Activated naive CD4-positive, alpha-beta T cell treated with anti-CD3 and anti-CD28 coated beads, Interleukin-2, amount 50 U/mL, for 72 hours (primary cell): ENCODE results near the gene CDCA7L. TPM values are rescaled to one million over a fixed set of nuclear protein-coding genes. Genes with fewer than 3 reads are reported as not detected.
"Not testable (repeated sequence)": the region's sequence is repeated elsewhere in the genome, so short reads cannot be mapped to it uniquely, and the experiment has no call there.

ENCODE experiments used
- ATAC-seq, 2 donors: fragments of 150-1000 bp; cut with Tn5 transposase; 2 replicates each; pipeline ENCODE4 v1.10.0; 2021; ENCODE audit warnings: mild to moderate bottlenecking in 2 of 2, moderate library complexity in 2 of 2
- DNase-seq, 2 donors: peaks; one replicate each; pipeline ENCODE4 v3.0.0; 2021 to 2022; ENCODE audit warnings: low spot score in 2 of 2
- H3K27ac Mint-ChIP-seq, 2 donors: one replicate each; pipeline ENCODE4 v1.8.0; 2022; ENCODE audit warnings: mild to moderate bottlenecking in 2 of 2, mixed read lengths in 2 of 2
- H3K36me3 Mint-ChIP-seq, 2 donors: one replicate each; pipeline ENCODE4 v1.8.0; 2022; ENCODE audit warnings: mixed read lengths in 2 of 2
- H3K9me3 Mint-ChIP-seq, 2 donors: one replicate each; pipeline ENCODE4 v1.8.0; 2022; ENCODE audit warnings: mixed read lengths in 2 of 2
- total RNA-seq, 2 donors: library from RNA; stranded (reverse); gene quantifications; one replicate each; pipeline ENCODE4 v1.2.3, GENCODE V29; 2022

CDCA7L gene
- total RNA-seq, 2 donors from 2014 or later: 81.0 to 92.3 TPM

GRCh38 chr7:21893401-21893800 is 52.3 kb downstream of the CDCA7L start:
- H3K9me3 Mint-ChIP-seq: peaks cover 4 to 7% of the 10 kb centered on the region in 2 donors
- peaks cover 9 to 36% of the 10 kb centered on the region in 2 donors for H3K36me3 Mint-ChIP-seq
- no peak for ATAC-seq
- DNase-seq: no peak
- H3K27ac Mint-ChIP-seq: no peak overlapping the region

GRCh38 chr7:21891291-21891690 is 54.4 kb downstream of the CDCA7L start:
- peaks cover 0 to 19% of the 10 kb centered on the region in 2 donors for H3K36me3 Mint-ChIP-seq

DNA sequence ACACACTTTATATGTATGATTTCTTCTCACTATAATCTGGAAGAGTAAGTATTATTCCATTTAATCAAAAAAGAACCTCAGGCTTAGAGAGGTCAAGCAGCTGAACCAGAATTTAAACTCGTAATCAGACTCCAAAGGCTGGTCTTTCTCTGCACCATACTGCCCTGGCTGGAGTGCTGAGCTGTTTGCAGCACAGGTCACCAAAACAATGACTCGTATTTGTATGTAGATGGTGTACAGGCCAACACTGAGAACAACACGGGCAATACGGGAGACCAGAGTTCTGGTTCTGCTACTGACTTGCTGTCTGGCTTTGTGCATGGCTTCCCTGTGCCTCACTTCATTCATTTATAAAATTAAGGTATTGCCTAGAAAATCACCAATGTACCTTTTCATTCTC is 57.9 kb downstream of the CDCA7L start:
- Mint-ChIP-seq H3K36me3 (no peaks in the 10 kb centered on the region), H3K9me3 (no peaks in the 10 kb centered on the region), H3K27ac (no peak overlapping the region)
- DNase-seq (no peak), ATAC-seq (no peak)

More at GRCh38 chr7:21891291-21891690, 54.4 kb downstream of the CDCA7L start:
- no peaks in the 10 kb centered on the region for H3K9me3 Mint-ChIP-seq
- H3K27ac Mint-ChIP-seq: no peak overlapping the region
- DNase-seq: no peak
- no peak for ATAC-seq

DNA sequence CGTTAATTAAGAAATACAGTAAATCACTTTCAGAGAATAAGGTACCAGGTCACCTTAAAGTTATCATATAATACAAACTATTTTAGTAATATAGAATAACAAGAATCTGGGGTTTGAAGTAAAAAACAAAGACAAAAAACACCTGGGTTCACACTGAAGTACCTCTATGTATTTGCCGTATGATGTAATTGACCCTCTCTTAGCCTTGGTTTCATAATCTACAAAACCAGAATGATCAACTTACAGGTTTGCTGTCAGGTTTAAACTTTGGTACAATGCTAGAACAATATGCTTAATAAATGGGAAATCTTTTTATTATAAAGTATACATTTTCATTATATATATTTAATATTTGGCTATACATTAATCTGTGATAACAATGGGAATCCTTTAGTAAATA is 58.3 kb downstream of the CDCA7L start:
- no peaks in the 10 kb centered on the region for H3K9me3 Mint-ChIP-seq
- DNase-seq (no peak), ATAC-seq (no peak)
- no peaks in the 10 kb centered on the region for H3K36me3 Mint-ChIP-seq
- H3K27ac Mint-ChIP-seq: no peak overlapping the region

DNA sequence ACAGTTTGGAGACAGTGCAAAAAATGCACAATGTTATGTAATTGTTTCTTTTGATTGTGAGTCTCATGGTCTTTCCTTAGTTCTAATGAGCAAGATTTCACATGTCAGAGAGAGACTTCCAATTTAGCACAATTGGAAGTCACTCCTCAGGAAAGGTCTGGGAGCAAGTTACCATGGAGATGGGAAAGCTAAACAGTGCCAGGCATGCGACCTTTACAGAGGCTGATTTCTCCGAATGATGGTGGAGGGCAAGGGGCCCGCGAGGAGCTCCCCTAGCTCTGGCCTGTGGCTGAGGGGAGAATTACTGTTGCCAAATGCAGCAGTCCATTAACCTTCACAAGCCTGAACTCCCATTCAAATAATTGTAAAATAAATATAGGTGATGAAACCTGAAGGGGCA is 59.3 kb downstream of the CDCA7L start:
- ATAC-seq (no peak), DNase-seq (no peak)
- Mint-ChIP-seq H3K27ac (no peak overlapping the region), H3K36me3 (no peaks in the 10 kb centered on the region), H3K9me3 (no peaks in the 10 kb centered on the region)

DNA sequence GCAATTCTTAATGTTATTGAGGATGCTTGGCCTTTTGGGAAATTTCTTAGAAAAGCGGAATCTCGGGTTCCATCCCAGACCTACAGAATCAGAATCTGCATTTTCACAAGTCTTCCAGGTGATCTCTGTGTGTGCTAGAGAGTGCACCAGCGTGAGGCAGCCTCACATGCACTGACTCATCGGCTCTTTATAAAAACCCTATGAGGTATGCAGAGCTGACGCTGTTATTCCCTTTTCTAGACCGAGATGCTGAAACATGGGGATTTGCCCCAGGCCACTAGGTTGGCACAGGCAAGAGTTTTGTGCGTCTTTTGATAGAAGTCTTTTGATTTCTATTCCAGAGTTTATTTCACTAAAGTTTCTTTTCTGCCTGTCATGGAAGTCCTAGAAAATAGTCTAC is 61.2 kb downstream of the CDCA7L start:
- H3K9me3 Mint-ChIP-seq: no peaks in the 10 kb centered on the region
- no peak for ATAC-seq
- no peaks in the 10 kb centered on the region for H3K36me3 Mint-ChIP-seq
- DNase-seq: no peak
- no peak overlapping the region for H3K27ac Mint-ChIP-seq

DNA sequence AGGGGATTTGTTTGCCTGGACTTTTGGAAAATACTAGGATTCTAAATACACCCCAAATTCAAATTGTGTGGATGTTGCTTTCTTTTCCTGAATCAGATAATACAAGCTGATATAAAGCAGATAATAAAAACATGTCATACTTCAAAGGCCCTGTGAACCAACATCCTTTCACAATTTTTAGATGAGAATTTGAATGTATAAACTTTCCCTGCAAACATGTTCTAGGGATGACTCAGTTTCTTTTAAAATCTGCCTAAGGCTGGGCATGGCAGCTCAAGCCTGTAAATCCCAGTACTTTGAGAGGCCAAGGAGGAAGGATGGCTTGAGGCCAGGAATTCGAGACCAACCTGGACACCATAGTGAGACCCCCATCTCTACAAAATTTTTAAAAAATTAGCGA is 62.2 kb downstream of the CDCA7L start:
- not testable (repeated sequence) for H3K9me3 Mint-ChIP-seq, H3K36me3 Mint-ChIP-seq, DNase-seq, ATAC-seq, H3K27ac Mint-ChIP-seq

DNA sequence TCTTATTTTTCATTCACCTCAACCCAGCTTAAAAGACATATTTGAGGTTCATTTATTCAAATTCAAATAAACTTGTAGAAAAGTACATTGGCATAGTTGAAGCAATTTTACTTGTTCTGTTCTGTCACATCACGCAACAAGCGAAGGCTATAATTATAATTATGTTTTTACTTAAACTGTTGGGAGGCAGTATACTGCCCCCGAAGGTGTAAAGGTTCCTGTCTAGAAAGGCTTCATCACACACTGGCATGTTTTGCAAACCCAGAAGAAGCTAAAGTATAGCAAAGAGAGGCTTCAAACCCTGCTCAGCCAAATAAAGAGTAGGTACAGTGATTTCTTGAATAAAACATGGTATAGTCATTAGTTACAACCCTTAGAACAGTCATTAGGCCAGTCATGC is 62.6 kb downstream of the CDCA7L start:
- no peak for DNase-seq
- Mint-ChIP-seq H3K36me3 (peaks cover 0 to 8% of the 10 kb centered on the region in 2 donors), H3K9me3 (no peaks in the 10 kb centered on the region), H3K27ac (no peak overlapping the region)
- no peak for ATAC-seq

DNA sequence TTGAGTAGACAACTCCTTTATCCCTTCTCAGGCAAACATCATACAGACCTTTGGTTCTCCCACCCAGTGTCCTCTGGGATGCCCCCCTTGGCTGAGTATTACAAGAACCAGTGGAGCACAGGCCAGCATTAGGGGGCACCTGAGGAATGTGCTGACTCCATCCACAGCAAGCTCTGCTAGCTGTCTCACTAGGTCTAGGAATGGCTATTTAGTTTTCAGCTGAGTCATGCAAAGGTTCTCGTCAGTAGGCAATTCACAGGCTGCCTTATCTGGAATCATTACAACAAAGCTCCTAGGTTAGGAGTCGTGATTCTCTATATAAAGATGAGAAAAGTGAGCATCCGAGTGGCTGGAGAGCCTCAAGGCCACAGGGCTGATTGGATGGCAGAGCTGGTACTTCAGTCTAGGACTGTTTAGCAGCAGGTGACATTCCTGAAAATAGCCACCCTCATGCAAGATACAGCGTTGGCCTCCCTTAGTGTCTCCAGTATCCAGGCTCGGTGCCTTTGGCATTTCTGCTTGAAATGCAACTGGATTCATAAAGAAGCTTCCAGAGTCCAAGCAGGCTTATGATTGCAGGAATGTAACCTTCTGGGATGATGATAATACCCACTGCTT is 75.8 kb downstream of the CDCA7L start:
- ATAC-seq (no peak), DNase-seq (no peak)
- H3K27ac Mint-ChIP-seq: no peak overlapping the region
- H3K36me3 Mint-ChIP-seq: no peaks in the 10 kb centered on the region
- H3K9me3 Mint-ChIP-seq: no peaks in the 10 kb centered on the region

DNA sequence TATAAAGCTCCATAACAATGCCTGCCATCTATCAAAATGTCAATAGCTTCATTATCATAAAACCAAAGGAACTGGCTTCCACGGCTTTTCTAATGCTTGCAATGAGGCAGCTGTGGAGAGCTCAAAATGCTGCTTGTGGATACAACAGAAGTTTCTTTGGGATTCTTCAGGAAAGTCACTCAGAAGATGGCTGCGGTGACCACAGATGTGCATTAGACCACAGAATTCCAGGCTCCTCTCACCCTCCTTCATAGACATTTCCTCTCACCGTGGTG is 77.2 kb downstream of the CDCA7L start:
- no peak overlapping the region for H3K27ac Mint-ChIP-seq
- DNase-seq (no peak), ATAC-seq (no peak)
- no peaks in the 10 kb centered on the region for H3K9me3 Mint-ChIP-seq
- no peaks in the 10 kb centered on the region for H3K36me3 Mint-ChIP-seq

DNA sequence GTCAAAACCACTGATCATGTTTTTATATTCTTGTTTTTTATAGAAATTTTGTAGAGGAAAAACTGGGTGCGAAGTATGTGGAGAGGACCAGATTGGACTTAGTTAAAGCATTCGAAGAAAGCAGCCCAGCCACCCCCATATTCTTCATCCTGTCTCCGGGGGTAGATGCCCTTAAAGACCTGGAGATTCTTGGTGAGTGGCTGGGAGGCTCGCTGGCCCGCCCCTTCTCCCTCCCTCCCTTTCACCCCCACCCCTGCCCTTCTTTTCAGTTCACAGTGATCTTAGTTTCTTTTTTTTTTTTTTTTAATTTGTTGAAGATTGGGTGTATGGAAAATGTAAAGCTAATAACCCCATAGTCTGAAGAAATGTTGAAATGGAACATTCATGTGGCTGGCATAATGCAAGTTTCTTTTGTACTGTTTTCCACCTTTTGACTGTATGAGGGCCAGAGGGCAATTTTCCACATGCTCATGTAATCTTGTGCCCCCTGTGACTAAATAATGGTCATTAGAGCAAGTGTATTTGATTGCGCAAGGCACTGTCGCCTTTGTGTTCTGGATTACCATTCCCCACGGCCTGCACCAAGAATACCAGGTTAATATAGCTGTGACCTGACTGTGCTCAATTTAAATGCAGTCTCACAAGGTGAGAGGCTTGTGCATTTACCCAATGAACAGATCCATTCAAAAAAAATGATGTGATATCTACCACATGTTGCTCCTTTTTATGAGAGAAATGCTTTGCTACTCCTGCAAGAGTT is 77.7 kb downstream of the CDCA7L start:
- no peaks in the 10 kb centered on the region for H3K36me3 Mint-ChIP-seq
- no peak for DNase-seq
- no peaks in the 10 kb centered on the region for H3K9me3 Mint-ChIP-seq
- no peak for ATAC-seq
- no peak overlapping the region for H3K27ac Mint-ChIP-seq

GRCh38 chr7:21867226-21867625 is 78.5 kb downstream of the CDCA7L start:
- H3K27ac Mint-ChIP-seq: no peak overlapping the region
- no peaks in the 10 kb centered on the region for H3K9me3 Mint-ChIP-seq
- ATAC-seq (no peak), DNase-seq (no peak)
- H3K36me3 Mint-ChIP-seq: no peaks in the 10 kb centered on the region

- Mint-ChIP-seq H3K9me3 (no peaks in the 10 kb centered on the region), H3K36me3 (no peaks in the 10 kb centered on the region), H3K27ac (no peak overlapping the region)
- DNase-seq: no peak
- no peak for ATAC-seq
Measured at GRCh38 chr7:21866731-21867130, 79.0 kb downstream of the CDCA7L start.

DNA sequence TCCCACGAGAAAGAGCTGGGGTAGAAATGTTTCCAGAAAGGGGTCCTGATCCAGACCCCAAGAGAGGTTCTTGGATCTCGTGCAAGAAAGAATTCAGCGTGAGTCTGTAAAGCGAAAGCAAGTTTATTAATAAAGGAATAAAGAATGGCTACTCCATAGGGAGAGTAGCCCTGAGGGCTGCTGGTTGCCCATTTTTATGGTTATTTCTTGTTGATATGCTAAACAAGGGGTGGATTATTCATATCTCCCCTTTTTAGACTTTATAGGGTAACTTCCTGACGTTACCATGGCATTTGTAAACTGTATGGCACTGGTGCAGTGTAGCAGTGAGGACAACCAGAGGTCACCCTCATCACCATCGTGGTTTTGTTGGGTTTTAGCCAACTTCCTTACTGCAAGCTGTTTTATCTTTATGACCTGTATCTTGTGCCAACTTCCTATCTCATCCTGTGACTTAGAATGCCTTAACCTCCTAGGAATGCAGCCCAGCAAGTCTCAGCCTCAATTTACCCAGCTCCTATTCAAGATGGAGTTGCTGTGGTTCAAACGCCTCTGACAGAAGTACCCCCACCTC is 80.0 kb downstream of the CDCA7L start:
- peak overlapping the region in 1 of 2 donors; percentile 60 for H3K27ac Mint-ChIP-seq
- DNase-seq, H3K36me3 Mint-ChIP-seq, H3K9me3 Mint-ChIP-seq, ATAC-seq: not testable (repeated sequence)

DNA sequence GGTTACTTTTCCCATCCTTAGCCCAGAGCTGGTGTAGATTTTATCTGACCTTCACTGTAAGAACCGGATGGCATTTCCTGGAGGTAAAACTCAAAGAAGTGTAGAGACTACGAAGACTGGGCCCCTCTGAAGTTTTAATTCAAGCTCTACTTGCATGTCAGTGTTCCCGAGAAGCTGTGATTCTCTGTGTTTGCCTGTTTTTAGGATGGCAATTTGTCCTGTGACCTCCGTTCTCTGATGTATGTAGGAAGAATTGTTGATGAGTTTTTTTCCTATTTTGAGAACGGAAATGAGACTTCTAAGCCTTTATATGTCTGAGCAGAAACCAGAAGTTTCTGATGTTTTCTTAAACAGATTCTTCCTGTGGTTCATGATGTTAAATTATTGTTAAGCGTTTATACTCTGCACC is 94.1 kb downstream of the CDCA7L start:
- DNase-seq (no peak), ATAC-seq (no peak)
- Mint-ChIP-seq H3K27ac (peak overlapping the region in 1 of 2 donors; percentile 31), H3K36me3 (peaks cover 0 to 11% of the 10 kb centered on the region in 2 donors), H3K9me3 (peaks cover 0 to 5% of the 10 kb centered on the region in 2 donors)
